AG04450 (cell line): Measurements from ENCODE around the gene TGFA. TPM values are rescaled to one million over a fixed set of nuclear protein-coding genes. Genes with fewer than 3 reads are reported as not detected.

ENCODE experiments used
- CTCF ChIA-PET: fragments of 300-600, 350-600 bp; formaldehyde crosslinking; extraction: SDS; loops from one replicate; lab custom pipeline; 2022; ENCODE audit warnings: antibody characterized with exemption, inconsistent platforms; lab: Charles Lee
- POLR2A ChIA-PET: fragments of 350-600 bp; formaldehyde crosslinking; extraction: SDS; loops from one replicate; lab custom pipeline; 2021; ENCODE audit warnings: antibody characterized with exemption, inconsistent platforms; lab: Yijun Ruan, JAX
- DNase-seq: peaks from one replicate; pipeline ENCODE4 v3.0.0-alpha.2; 2011; ENCODE audit warnings: low read depth, low spot score
- H3K27ac ChIP-seq: one replicate; pipeline ENCODE4 v1.5.1; 2012; ENCODE audit warnings: low read depth, low read length, control low read depth
- H3K27me3 ChIP-seq: one replicate; pipeline ENCODE4 v1.6.0; 2012; ENCODE audit warnings: low read length; ENCODE audit not compliant: control insufficient read depth, insufficient read depth
- H3K4me3 ChIP-seq: 2 replicates; pipeline ENCODE4 v1.5.1; 2011; ENCODE audit warnings: mild to moderate bottlenecking, low read depth, low read length, control low read depth
- H3K9me3 ChIP-seq: 2 replicates; pipeline ENCODE4 v1.5.1; 2012; ENCODE audit warnings: low read length; ENCODE audit not compliant: control insufficient read depth, insufficient read depth
- CTCF ChIP-seq: IDR thresholded peaks from 2 replicates; pipeline ENCODE4 v1.5.1; 2011; ENCODE audit warnings: low read depth, low read length, control low read depth, inconsistent platforms
- polyA plus RNA-seq: library from polyadenylated mRNA; depleted of rRNA; stranded (reverse); fragments of >200 nt; gene quantifications from 2 replicates; pipeline ENCODE4 v1.2.3, GENCODE V29; 2011

The TGFA gene
- polyA plus RNA-seq, 1 experiment: not detected

GRCh38 chr2:70583091-70583490 lies 29.5 kb upstream of the TGFA start:
- ChIA-PET POLR2A (no interaction called here), CTCF (no interaction called here)
- no peaks in the 10 kb centered on the region for H3K9me3 ChIP-seq
- H3K27me3 ChIP-seq: no peaks in the 10 kb centered on the region
- H3K27ac ChIP-seq: no peak overlapping the region
- no peak for DNase-seq
- H3K4me3 ChIP-seq: no peak overlapping the region
- TF ChIP-seq CTCF: no peak

- no peak for DNase-seq
- CTCF ChIA-PET: no interaction called here
- Histone ChIP-seq H3K4me3 (no peak overlapping the region), H3K9me3 (no peaks in the 10 kb centered on the region), H3K27ac (no peak overlapping the region), H3K27me3 (no peaks in the 10 kb centered on the region)
- no peak for TF ChIP-seq CTCF
- POLR2A ChIA-PET: no interaction called here
Measured at GRCh38 chr2:70580352-70580751, 26.7 kb upstream of the TGFA start.

- no peaks in the 10 kb centered on the region for H3K27me3 ChIP-seq
- H3K9me3 ChIP-seq: no peaks in the 10 kb centered on the region
- H3K27ac ChIP-seq: no peak overlapping the region
- H3K4me3 ChIP-seq: no peak overlapping the region
- DNase-seq: no peak
- TF ChIP-seq CTCF: no peak
- CTCF ChIA-PET: no interaction called here
- POLR2A ChIA-PET: no interaction called here
Measured at GRCh38 chr2:70574618-70575017, 21.0 kb upstream of the TGFA start.

- Histone ChIP-seq H3K27ac (no peak overlapping the region), H3K9me3 (no peaks in the 10 kb centered on the region), H3K4me3 (no peak overlapping the region), H3K27me3 (no peaks in the 10 kb centered on the region)
- DNase-seq: no peak
- POLR2A ChIA-PET: no interaction called here
- CTCF ChIA-PET: no interaction called here
- no peak for TF ChIP-seq CTCF
Measured at GRCh38 chr2:70574109-70574508, 20.5 kb upstream of the TGFA start.

GRCh38 chr2:70570041-70570661 lies 16.5 kb upstream of the TGFA start:
- CTCF ChIA-PET: interaction anchor here (0.6 to 1.2 kb wide), 2 partner anchors 15 to 266 kb away, joined by 3 to 5 read pairs; no protein-coding TSS in a partner anchor
- Histone ChIP-seq H3K27me3 (no peaks in the 10 kb centered on the region), H3K9me3 (no peaks in the 10 kb centered on the region), H3K4me3 (no peak overlapping the region), H3K27ac (no peak overlapping the region)
- TF ChIP-seq CTCF: no peak
- no peak for DNase-seq
- POLR2A ChIA-PET: no interaction called here
